ENCODE results near the gene ADAMTSL4. TPM values are rescaled to one million over a fixed set of nuclear protein-coding genes. Genes with fewer than 3 reads are reported as not detected.
"Not testable (repeated sequence)": the region's sequence is repeated elsewhere in the genome, so short reads cannot be mapped to it uniquely, and the experiment has no call there.

ADAMTSL4 gene
- total and polyA plus RNA-seq, 2 donors: 0.80 to 17.9 TPM

DNA sequence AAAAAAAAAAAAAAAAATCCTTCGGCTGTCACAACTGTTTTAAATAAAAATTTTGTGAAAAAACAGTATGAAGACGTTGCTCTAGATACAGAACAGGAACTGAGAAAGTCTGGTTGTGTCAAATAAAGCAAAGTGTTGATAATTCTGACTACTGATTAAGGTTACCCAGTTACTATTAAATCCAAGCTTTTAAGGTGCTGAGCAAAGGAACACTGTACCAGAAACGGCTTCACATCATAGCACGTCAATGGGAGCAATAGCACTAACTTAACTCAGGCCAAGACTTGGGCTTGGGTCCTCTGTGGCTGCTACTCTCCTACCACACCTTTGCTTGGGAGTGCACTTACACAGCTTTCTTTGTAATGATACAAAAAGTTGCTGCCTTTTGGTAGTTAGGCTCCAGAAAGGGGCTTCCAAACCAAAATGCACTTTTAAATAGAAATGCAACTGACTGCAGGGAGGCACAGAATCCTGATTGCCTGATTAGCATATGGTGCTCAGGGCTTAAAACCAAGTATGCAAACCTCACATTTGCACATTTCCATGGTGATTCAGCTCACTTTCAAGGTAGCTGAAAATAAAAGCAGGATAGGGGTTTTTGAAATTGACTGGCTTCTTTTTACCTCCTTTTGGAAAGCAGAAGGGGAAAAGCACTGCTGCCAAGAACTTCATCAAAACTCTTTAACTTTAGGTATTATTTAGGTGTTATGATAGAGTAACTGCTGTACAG, 23.9 kb downstream of the ADAMTSL4 start:
- Histone ChIP-seq H3K4me1 (ENCODE audit: control insufficient read depth in 2 of 2, insufficient read depth in 2 of 2, low read length in 2 of 2) (peaks cover 24 to 51% of the 10 kb centered on the region in 2 donors), H3K36me3 (ENCODE audit: control insufficient read depth in 2 of 2, insufficient read depth in 2 of 2, low read length in 1 of 2) (peaks cover 37 to 63% of the 10 kb centered on the region in 2 donors), H3K27me3 (ENCODE audit: control insufficient read depth in 2 of 2, insufficient read depth in 1 of 2, low read length in 1 of 2) (no peaks in the 10 kb centered on the region), H3K27ac (ENCODE audit: low read depth in 1 of 2, low read length in 1 of 2) (peak overlapping the region; percentile 19 to 65), H3K4me3 (ENCODE audit: low read length in 2 of 2) (no peak overlapping the region), H3K9me3 (ENCODE audit: control insufficient read depth in 2 of 2, insufficient read depth in 1 of 2, low read length in 1 of 2) (no peaks in the 10 kb centered on the region)
- DNase-seq (ENCODE audit: low read depth in 6 of 9, low spot score in 9 of 9): no peak
- 93% methylated on average over 4 of the region's 4 CpGs for WGBS

DNA sequence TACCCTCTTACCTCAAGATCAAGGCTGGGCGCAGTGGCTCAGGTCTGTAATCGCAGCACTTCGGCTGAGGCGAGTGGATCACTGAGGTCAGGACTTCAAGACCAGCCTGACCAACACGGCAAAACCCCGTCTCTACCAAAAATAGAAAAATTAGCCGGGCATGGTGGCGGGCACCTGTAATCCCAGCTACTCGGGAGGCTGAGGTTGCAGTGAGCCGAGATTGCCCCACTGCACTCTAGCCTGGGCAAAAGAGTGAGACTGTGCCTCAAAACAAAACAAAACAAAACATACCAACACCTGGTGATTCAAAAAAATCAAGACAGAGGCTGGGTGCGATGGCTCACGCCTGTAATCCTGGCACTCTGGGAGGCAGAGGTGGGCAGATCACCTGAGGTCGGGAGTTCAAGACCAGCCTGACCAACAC, 24.5 kb downstream of the ADAMTSL4 start:
- H3K4me1 ChIP-seq (ENCODE audit: control insufficient read depth in 2 of 2, insufficient read depth in 2 of 2, low read length in 2 of 2): peaks cover 19 to 45% of the 10 kb centered on the region in 2 donors

DNA sequence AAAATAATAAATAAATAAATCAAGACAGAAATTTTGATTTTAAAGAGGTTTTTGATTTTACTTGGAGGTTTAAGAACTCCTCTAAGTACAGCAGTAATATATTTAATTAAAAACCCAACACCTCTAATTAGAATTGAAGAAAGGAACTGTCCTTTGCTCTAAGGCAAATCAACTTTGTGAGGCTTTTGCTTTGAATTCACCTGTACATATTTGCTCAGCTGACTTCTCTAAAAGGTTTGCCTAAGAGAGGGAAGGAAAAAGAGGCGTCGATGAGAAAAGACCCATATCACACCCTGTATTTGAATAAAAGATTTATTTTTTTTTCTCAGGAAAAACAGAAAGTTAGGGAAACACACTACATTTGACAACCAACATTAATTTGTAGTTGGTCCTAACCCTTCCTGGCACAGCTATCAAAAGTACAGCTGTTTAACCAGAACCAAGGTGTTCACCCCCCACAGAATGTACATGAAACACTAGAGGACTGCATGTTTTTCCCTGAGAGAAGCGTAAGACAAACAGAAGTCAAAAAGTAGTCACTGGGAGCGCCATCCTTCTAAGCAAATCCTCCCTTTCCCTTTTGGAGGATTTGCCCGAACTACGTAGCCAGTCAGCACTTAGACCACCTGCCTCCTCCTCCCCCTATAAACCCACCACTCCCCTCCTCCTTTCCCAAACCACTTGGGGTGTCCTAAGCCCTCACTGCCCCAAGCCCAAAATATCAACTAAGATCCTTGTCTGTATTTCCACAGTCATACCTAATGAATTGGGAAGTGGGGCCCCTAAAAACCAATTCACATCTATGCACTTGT, 25.3 kb downstream of the ADAMTSL4 start:
- H3K27ac ChIP-seq (ENCODE audit: low read depth in 1 of 2, low read length in 1 of 2): peak overlapping the region; percentile 26 to 37

More for the DNA sequence above, 24.5 kb downstream of the ADAMTSL4 start:
- Histone ChIP-seq H3K36me3 (ENCODE audit: control insufficient read depth in 2 of 2, insufficient read depth in 2 of 2, low read length in 1 of 2) (peaks cover 37 to 63% of the 10 kb centered on the region in 2 donors), H3K27ac (ENCODE audit: low read depth in 1 of 2, low read length in 1 of 2) (peak overlapping the region; percentile 19 to 65)
- not testable (repeated sequence) for H3K9me3 ChIP-seq (ENCODE audit: control insufficient read depth in 2 of 2, insufficient read depth in 1 of 2, low read length in 1 of 2); H3K4me3 ChIP-seq (ENCODE audit: low read length in 2 of 2); DNase-seq (ENCODE audit: low read depth in 6 of 9, low spot score in 9 of 9); H3K27me3 ChIP-seq (ENCODE audit: control insufficient read depth in 2 of 2, insufficient read depth in 1 of 2, low read length in 1 of 2)
- WGBS: 94% methylated on average over 13 of the region's 13 CpGs

DNA sequence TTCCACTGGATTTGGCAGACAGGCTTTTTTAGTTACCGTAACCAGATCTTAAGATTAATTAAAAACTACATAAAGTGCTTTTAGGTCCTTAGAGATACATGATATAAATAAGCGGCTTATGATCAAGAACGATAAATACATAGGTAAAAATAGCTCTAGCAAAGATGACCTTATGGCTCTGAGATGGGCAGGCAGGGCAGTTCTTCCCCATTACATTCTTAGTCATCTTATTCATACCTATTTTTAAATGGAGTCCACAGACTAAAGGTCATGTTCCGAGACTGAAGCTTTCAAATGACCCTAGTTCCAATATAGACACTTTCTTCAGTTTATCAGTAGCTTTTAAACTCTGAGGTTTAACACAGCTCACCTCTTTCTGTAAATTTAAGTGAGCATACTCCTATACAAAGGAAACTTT, 25.9 kb downstream of the ADAMTSL4 start:
- H3K27ac ChIP-seq (ENCODE audit: low read depth in 1 of 2, low read length in 1 of 2): no peak overlapping the region
- WGBS: 87% methylated on average over 4 of the region's 4 CpGs
- peaks cover 15 to 37% of the 10 kb centered on the region in 2 donors for H3K4me1 ChIP-seq (ENCODE audit: control insufficient read depth in 2 of 2, insufficient read depth in 2 of 2, low read length in 2 of 2)

More for the DNA sequence above, 25.3 kb downstream of the ADAMTSL4 start:
- no peak for DNase-seq (ENCODE audit: low read depth in 6 of 9, low spot score in 9 of 9)
- Histone ChIP-seq H3K36me3 (ENCODE audit: control insufficient read depth in 2 of 2, insufficient read depth in 2 of 2, low read length in 1 of 2) (peaks cover 37 to 63% of the 10 kb centered on the region in 2 donors), H3K27me3 (ENCODE audit: control insufficient read depth in 2 of 2, insufficient read depth in 1 of 2, low read length in 1 of 2) (no peaks in the 10 kb centered on the region), H3K9me3 (ENCODE audit: control insufficient read depth in 2 of 2, insufficient read depth in 1 of 2, low read length in 1 of 2) (no peaks in the 10 kb centered on the region), H3K4me1 (ENCODE audit: control insufficient read depth in 2 of 2, insufficient read depth in 2 of 2, low read length in 2 of 2) (peaks cover 15 to 38% of the 10 kb centered on the region in 2 donors), H3K4me3 (ENCODE audit: low read length in 2 of 2) (peak overlapping the region in 1 of 2 donors; percentile 21)
- 89% methylated on average over 6 of the region's 6 CpGs for WGBS

DNA sequence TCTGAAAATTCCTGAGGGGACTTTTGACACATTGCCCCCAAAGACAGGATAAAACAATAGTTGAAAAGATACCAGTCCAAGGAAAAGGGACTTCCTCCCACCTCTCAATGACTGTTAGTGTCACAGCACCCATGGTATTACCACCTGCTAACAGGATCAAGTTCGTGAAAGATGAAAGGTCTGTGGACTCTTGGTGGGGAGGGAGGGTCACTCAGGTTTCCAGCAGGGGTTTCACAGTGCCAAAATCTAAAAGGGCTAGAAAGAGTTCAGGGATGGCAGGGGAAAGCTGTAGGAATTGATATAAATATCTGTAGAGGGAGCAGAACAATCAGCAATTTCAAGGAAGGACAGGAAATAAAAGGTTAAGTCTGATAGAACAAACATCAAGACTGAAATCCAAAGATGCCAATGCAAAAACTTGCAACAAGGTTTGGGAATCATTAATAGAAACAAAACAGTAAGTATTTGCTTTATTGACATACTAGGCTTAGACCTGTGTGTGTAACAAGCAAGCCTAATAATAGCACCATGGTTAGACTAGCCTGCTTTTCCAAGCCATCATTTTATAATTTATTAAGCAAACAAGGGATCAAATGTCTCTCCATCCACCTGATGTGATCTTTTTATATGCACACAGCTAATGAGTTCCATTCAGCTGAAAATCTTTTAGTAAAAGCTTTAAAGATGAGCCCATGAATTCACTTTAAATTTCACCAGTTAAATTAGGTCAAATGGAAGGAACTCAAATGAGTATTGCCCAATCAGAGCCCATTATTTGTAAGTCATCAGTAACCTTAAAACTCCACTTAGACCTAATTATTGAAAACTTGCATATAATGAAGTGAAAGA, 26.5 kb downstream of the ADAMTSL4 start:
- DNase-seq (ENCODE audit: low read depth in 6 of 9, low spot score in 9 of 9): no peak
- Histone ChIP-seq H3K27me3 (ENCODE audit: control insufficient read depth in 2 of 2, insufficient read depth in 1 of 2, low read length in 1 of 2) (no peaks in the 10 kb centered on the region), H3K4me1 (ENCODE audit: control insufficient read depth in 2 of 2, insufficient read depth in 2 of 2, low read length in 2 of 2) (peaks cover 15 to 37% of the 10 kb centered on the region in 2 donors), H3K4me3 (ENCODE audit: low read length in 2 of 2) (peak overlapping the region; percentile 99 to 100), H3K9me3 (ENCODE audit: control insufficient read depth in 2 of 2, insufficient read depth in 1 of 2, low read length in 1 of 2) (no peaks in the 10 kb centered on the region), H3K36me3 (ENCODE audit: control insufficient read depth in 2 of 2, insufficient read depth in 2 of 2, low read length in 1 of 2) (peaks cover 34 to 60% of the 10 kb centered on the region in 2 donors), H3K27ac (ENCODE audit: low read depth in 1 of 2, low read length in 1 of 2) (peak overlapping the region in 1 of 2 donors; percentile 43)
- WGBS: 36% methylated on average over 1 of the region's 1 CpG

More for the DNA sequence above, 25.9 kb downstream of the ADAMTSL4 start:
- no peaks in the 10 kb centered on the region for H3K27me3 ChIP-seq (ENCODE audit: control insufficient read depth in 2 of 2, insufficient read depth in 1 of 2, low read length in 1 of 2)
- H3K36me3 ChIP-seq (ENCODE audit: control insufficient read depth in 2 of 2, insufficient read depth in 2 of 2, low read length in 1 of 2): peaks cover 34 to 63% of the 10 kb centered on the region in 2 donors
- DNase-seq (ENCODE audit: low read depth in 6 of 9, low spot score in 9 of 9): no peak
- no peaks in the 10 kb centered on the region for H3K9me3 ChIP-seq (ENCODE audit: control insufficient read depth in 2 of 2, insufficient read depth in 1 of 2, low read length in 1 of 2)
- peak overlapping the region; percentile 99 to 100 for H3K4me3 ChIP-seq (ENCODE audit: low read length in 2 of 2)

DNA sequence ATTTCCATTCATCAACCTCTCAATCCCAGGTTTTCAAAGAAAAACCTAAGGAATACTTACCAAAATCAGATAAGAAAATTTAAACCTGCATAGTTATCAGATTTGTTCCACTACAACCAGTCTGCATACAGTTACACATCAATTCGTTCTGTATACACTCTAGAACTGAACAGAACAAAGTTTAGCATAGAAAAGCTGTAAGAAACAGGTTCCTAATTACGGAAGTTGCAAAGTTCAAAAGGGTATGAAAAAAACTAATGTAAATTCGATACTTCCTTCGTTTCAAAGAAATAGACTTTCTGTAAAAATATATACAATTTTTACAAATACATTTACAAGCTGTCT, 27.1 kb downstream of the ADAMTSL4 start:
- H3K4me1 ChIP-seq (ENCODE audit: control insufficient read depth in 2 of 2, insufficient read depth in 2 of 2, low read length in 2 of 2): peaks cover 12 to 31% of the 10 kb centered on the region in 2 donors
- no peaks in the 10 kb centered on the region for H3K9me3 ChIP-seq (ENCODE audit: control insufficient read depth in 2 of 2, insufficient read depth in 1 of 2, low read length in 1 of 2)
- peak overlapping the region in 1 of 2 donors; percentile 97 for H3K27ac ChIP-seq (ENCODE audit: low read depth in 1 of 2, low read length in 1 of 2)
- no peak for DNase-seq (ENCODE audit: low read depth in 6 of 9, low spot score in 9 of 9)
- peaks cover 31 to 55% of the 10 kb centered on the region in 2 donors for H3K36me3 ChIP-seq (ENCODE audit: control insufficient read depth in 2 of 2, insufficient read depth in 2 of 2, low read length in 1 of 2)
- peak overlapping the region; percentile 99 to 100 for H3K4me3 ChIP-seq (ENCODE audit: low read length in 2 of 2)
- WGBS: 35% methylated on average over 4 of the region's 4 CpGs
- no peaks in the 10 kb centered on the region for H3K27me3 ChIP-seq (ENCODE audit: control insufficient read depth in 2 of 2, insufficient read depth in 1 of 2, low read length in 1 of 2)

DNA sequence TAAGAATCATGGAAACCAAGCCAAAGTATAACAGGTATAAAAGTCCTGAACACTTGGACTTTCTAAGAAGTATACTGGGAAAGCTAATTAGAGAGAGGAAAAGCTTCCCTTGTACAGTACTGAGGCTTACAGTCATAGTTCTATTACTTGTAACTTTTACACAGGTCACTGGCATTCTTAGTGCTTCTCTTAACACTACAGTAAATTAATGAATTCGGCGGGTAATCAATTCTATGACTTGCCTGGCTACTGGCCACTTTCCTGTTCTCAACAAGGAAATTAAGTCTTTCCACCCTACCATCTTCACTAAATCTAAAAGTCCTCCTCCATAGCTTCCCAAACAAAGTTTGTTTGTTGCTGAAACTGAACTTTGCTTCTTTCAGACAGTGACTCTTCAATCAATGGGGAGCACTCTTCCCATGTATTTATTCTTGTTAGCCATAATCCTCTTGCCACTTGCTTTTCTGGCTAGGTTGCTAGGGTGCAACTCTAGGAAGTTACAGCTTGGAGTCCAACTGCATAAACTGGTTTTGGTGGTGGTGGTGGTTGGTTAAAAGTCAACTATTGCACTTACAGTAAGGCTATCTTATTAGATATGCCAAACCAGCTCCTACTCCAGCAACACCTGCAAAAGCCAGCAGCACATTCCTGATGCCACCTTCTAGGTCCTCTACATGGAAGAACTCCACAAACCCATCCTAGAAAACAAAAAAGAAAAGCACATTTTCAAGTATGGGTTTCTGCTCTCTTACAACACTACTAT, 27.8 kb downstream of the ADAMTSL4 start:
- WGBS: 77% methylated on average over 2 of the region's 2 CpGs
- Histone ChIP-seq H3K27ac (ENCODE audit: low read depth in 1 of 2, low read length in 1 of 2) (peak overlapping the region; percentile 78 to 97), H3K4me3 (ENCODE audit: low read length in 2 of 2) (peak overlapping the region; percentile 99 to 100), H3K4me1 (ENCODE audit: control insufficient read depth in 2 of 2, insufficient read depth in 2 of 2, low read length in 2 of 2) (peaks cover 12 to 31% of the 10 kb centered on the region in 2 donors), H3K36me3 (ENCODE audit: control insufficient read depth in 2 of 2, insufficient read depth in 2 of 2, low read length in 1 of 2) (peaks cover 27 to 51% of the 10 kb centered on the region in 2 donors), H3K27me3 (ENCODE audit: control insufficient read depth in 2 of 2, insufficient read depth in 1 of 2, low read length in 1 of 2) (no peaks in the 10 kb centered on the region), H3K9me3 (ENCODE audit: control insufficient read depth in 2 of 2, insufficient read depth in 1 of 2, low read length in 1 of 2) (no peaks in the 10 kb centered on the region)
- no peak for DNase-seq (ENCODE audit: low read depth in 6 of 9, low spot score in 9 of 9)

Data from thymus (tissue), 11 donors.